Activated gamma-delta T cell (primary cell): ENCODE data around the gene FAM110D.

ENCODE experiments used
- DNase-seq: peaks from one replicate; lab custom pipeline; 2025; lab: John Stamatoyannopoulos, UW

FAM110D gene

DNA sequence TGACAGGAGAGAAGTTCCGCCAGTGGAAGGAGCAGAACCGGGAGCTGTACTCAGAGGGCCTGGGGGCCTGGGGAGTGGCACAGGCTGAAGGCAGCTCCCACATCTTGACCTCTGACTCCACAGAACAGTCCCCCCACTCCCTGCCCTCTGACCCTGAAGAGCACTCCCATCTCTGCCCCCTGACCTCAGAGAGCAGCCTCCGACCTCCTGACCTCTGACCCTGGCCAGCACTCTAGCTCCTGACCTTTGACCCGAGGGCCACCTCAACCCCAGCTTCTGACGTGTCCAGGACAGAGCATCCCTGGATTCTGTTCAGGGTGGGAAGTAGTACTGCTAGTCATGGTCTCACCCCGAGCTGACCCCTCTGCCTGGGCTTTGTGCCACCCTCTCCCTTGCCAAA, 30.5 kb downstream of the FAM110D start:
- DNase-seq: no peak

DNA sequence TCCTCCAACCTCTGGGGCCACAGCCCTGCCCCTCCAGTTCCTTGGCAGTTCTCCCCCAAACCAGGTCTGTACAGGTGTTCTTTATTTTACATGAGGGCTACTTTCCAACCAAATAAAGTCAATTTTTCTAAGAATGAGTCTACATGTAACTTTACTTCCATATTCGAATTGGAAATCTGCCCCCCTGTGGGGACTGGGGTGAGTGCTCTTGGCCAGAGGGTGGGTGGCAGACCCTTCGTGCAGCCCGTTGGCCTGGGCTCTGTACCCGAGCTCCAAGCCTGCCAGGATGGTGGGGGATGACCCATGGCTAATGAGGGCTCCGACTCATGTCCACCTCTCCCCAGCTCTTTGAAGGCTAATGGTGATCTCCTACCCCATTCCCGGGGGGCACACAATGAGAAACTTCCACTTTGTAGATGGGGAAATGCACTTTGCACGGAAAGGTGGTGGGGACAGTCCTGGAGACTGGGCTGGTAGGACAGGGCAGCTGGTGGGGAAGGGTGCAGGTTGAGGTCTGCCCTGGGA, 30.9 kb downstream of the FAM110D start:
- DNase-seq: no peak

DNA sequence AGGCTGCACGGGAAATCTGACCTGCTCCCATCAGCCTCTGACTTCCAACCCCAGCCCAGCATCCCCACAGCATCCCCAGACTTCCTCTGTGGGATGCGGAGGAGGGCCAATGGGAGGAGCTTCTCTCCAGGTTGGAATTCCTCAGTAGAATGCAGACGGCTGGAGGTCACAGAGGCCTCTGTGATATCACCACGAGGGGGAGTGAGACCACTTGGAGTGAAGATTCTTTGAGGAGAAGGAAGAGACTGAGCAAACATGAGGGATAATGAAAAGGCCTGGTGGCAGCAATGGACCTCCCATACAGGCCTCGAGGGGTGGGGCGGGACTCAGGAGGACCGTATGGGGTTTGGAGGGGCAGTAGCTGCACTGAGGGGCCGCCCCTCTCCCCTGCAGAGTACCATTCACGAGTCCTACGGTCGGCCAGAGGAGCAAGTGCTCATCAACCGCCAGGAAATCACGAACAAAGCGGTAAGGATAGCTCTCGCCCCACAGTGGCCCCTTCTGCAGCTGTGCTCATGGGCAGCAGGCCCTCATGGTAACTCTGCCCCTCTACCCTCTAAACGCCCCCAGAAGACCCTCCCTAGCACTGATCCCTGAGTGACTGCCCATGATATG, 31.6 kb downstream of the FAM110D start, which contains the start of gene CATSPER4:
Gene CATSPER4 (plus strand): TSS at position 230 of the 615 bp plus-strand sequence. CDS start 26 bp downstream, at position 256.
- DNase-seq: no peak

- DNase-seq: no peak
These were observed 32.9 kb downstream of the FAM110D start for GRCh38 chr1:26191739-26192138.

DNA sequence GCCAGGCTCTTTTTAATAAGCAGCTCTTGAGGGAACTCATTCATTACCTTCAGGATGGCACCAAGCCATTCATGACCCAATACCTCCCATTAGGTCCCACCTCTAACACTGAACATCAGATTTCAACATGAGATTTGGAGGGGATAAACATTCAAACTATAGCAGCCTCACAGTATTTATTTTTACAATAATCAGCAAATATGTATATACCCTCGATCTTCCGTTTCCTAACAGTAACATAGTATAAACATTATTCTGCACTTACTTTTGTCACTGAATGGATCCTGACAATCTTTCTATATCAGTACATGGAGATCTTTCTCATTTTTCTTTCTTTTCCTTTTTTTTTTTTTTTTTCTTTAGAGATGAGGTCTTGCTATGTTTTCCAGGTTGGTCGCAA, 36.9 kb downstream of the FAM110D start:
- no peak for DNase-seq

GRCh38 chr1:26197301-26197700, 38.4 kb downstream of the FAM110D start:
- DNase-seq: no peak

- no peak for DNase-seq
These were observed 38.9 kb downstream of the FAM110D start for GRCh38 chr1:26197813-26198212.

GRCh38 chr1:26200413-26200812, 41.5 kb downstream of the FAM110D start:
- DNase-seq: no peak

DNA sequence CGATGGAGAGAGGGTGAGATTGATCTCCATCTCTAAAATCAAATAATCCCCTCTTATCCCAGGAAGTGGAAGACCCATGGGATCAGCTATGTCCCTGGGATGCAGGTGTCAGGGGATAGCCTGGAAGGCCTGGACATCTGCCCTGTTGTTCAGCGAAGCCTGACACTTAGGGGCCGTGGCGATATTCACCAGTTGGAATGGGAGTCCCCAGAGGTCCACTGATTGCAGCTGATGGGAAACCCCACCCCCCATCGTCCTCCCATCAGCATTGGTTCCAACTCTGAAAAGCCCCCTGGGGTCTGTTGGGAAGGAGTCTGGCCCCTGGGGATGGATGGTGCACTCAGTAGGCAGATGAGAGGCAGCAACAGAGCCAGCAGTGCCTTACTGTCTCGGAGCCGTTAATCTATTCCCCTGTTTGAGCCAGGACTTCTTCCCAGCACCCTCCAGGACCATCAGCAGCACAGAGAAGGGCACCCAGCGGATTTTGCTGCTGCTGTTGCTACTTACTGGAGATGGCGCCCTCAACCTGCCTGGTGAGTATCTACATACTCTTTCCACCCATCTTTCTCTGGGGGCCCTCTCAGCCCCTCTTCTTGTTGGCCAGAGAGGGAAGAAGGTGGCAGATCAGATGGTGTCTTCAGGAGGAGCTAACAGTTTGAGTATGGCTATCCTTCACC, 44.9 kb downstream of the FAM110D start:
- DNase-seq: no peak

DNA sequence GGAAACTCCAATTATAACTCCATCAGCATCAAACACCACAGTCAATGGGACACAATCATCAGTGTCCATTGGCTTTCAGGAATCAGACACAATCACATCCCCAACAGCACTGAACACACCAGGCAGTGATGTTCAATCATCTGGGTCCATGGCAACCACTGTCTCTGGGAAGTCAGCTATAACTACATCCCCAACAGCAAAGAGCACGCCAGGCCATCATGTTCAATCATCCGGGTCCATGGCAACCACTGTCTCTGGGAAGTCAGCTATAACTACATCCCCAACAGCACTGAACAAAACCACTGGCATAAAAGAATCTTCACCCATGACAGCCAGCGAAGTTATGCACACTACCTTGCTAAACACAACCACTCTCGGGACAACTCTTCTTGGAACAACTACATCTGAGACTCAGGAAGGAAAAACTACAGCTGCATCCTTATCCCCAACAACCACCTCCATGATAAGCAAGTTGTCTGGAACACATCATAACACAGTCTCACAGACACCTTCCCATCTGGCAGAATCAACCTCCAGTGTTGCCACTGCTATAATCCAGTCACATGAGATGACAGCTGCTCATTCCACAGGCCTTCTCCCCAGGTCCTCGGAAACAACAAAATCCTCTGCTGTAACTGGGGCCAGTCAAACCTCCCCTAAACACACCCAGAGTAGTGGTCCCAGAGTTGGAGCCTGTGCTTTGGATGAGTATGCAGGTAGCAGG, 51.4 kb downstream of the FAM110D start:
- no peak for DNase-seq

DNA sequence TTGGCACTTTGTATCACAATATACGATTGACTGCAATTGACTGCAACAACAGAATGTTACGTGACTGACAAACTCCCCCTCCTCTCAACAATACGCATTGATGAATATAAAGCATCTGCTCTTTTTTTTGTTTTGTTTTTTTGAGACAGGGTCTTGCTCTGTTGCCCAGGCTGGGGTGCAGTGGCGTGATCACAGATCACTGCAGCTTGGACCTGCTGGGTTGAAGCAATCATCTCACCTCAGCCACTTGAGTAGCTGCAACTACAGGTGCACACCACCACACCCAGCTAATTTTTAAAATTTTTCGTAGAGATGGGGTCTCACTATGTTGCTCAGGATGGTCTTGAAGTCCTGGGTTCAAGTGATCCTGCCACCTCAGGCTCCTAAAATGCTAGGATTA, 53.8 kb downstream of the FAM110D start:
- no peak for DNase-seq

DNA sequence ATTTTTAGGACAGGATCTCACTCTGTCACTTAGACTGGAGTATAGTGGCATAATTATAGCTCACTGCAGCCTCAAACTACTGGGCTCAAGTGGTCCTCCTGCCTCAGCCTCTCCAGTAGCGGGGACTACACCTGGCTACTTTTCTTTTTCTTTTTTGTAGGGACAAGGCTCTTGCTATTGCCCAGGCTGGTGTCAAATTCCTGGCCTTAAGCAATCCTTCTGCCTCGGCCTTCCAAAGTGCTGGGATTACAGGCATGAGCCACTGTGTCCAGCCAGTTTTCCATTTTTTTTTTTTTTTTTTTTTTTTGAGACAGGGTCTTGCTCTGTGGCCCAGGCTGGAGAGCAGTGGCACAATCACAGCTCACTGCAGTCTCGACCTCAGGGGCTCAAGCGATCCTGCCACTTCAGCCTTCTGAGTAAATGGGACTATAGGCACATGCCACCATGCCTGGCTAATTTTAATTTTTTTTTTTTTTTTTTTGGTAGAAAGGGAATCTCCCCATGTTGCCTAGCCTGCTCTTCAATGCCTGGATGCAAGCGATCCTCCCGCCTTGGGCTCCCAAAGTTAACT, 54.5 kb downstream of the FAM110D start:
- DNase-seq: no peak
